MM.1S (cell line): ENCODE measurements around the gene ZNF107.
"Not testable (repeated sequence)": the region's sequence is repeated elsewhere in the genome, so short reads cannot be mapped to it uniquely, and the experiment has no call there.

ENCODE experiments used
- DNase-seq: peaks from one replicate; pipeline ENCODE4 v3.0.0-alpha.2; 2015
- H2AFZ ChIP-seq: fragments of 300-600 bp; sonication (generic); 2 replicates; pipeline ENCODE4 v1.6.0; 2016; ENCODE audit warnings: antibody characterized with exemption, low read length
- H3F3A ChIP-seq: fragments of 300-600 bp; sonication (generic); 2 replicates; pipeline ENCODE4 v1.6.1; 2016; ENCODE audit warnings: mild to moderate bottlenecking, antibody characterized with exemption, low read length, moderate library complexity, mixed read lengths; ENCODE audit not compliant: insufficient read depth
- H3K27ac ChIP-seq: fragments of 300-600 bp; sonication (generic); 2 replicates; pipeline ENCODE4 v1.5.1; 2016; ENCODE audit warnings: mild to moderate bottlenecking, low read length
- H3K27me3 ChIP-seq: fragments of 300-600 bp; sonication (generic); replicated peaks from 2 replicates; pipeline ENCODE4 v1.6.0; 2016; ENCODE audit warnings: low read length; ENCODE audit not compliant: insufficient read depth
- H3K36me3 ChIP-seq: fragments of 300-600 bp; sonication (generic); replicated peaks from 2 replicates; pipeline ENCODE4 v1.6.1; 2016; ENCODE audit warnings: mild to moderate bottlenecking, low read length, mixed read lengths; ENCODE audit not compliant: insufficient read depth
- H3K4me1 ChIP-seq: fragments of 300-600 bp; sonication (generic); 2 replicates; pipeline ENCODE4 v1.6.1; 2016; ENCODE audit warnings: low read length, mixed read lengths
- H3K4me2 ChIP-seq: fragments of 300-600 bp; sonication (generic); 2 replicates; pipeline ENCODE4 v1.6.0; 2016; ENCODE audit warnings: low read depth, low read length
- H3K4me3 ChIP-seq: fragments of 300-600 bp; sonication (generic); 2 replicates; pipeline ENCODE4 v1.5.1; 2016; ENCODE audit warnings: low read length, mixed read lengths
- H3K79me2 ChIP-seq: fragments of 300-600 bp; sonication (generic); 2 replicates; pipeline ENCODE4 v1.6.1; 2016; ENCODE audit warnings: mixed run types, low read length, mixed read lengths
- H3K9ac ChIP-seq: fragments of 300-600 bp; sonication (generic); 2 replicates; pipeline ENCODE4 v1.6.1; 2016; ENCODE audit warnings: low read length, mixed read lengths
- H3K9me2 ChIP-seq: fragments of 300-600 bp; sonication (generic); replicated peaks from 2 replicates; pipeline ENCODE4 v1.6.1; 2016; ENCODE audit warnings: mild to moderate bottlenecking, low read length, mixed read lengths; ENCODE audit not compliant: insufficient read depth
- H3K9me3 ChIP-seq: fragments of 300-600 bp; sonication (generic); replicated peaks from 2 replicates; pipeline ENCODE4 v1.6.1; 2016; ENCODE audit warnings: mild to moderate bottlenecking, low read length, mixed read lengths; ENCODE audit not compliant: insufficient read depth
- H4K20me1 ChIP-seq: fragments of 300-600 bp; sonication (generic); 2 replicates; pipeline ENCODE4 v1.6.1; 2016; ENCODE audit warnings: mild to moderate bottlenecking, low read length, moderate library complexity, mixed read lengths; ENCODE audit not compliant: insufficient read depth
- EZH2 ChIP-seq: fragments of 300-600 bp; sonication (generic); optimal IDR thresholded peaks from 2 replicates; pipeline ENCODE3; 2017; ENCODE audit warnings: low read depth, mild to moderate bottlenecking, antibody characterized with exemption, low read length, mixed read lengths
- EZH2phosphoT487 ChIP-seq: fragments of 300-600 bp; sonication (generic); IDR thresholded peaks from 2 replicates; pipeline ENCODE4 v1.6.1; 2018; ENCODE audit warnings: antibody characterized with exemption, low read length
- TF ChIP-seq, protein P1 (sequence below): fragments of 300-600 bp; sonication (generic); IDR thresholded peaks from 2 replicates; pipeline ENCODE4 v1.5.1; 2016; ENCODE audit warnings: antibody characterized with exemption, low read length, mixed read lengths

The ZNF107 gene

DNA sequence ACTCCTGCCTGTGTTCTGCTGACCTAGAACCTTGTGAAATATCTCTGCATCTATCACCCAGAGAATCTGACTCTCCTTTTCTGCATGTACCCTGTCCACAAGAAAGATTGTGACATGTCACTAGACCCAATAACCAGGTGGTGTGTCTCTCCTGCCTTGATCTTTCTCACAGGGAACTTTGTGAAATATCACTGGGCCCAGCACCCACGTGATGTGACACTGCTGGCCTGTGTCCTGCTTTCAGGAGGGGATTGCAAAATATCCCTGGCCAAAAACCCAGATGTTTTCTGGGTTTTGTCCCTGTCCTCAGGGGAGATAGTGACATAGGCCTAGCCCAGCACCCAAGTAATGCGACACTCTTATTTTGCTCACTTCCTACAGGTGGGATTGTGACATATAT lies 10.1 kb upstream of the ZNF107 start:
- Histone ChIP-seq H3K9ac (no peak overlapping the region), H3K4me3 (no peak overlapping the region), H3F3A (no peaks in the 10 kb centered on the region), H3K4me1 (no peaks in the 10 kb centered on the region), H2AFZ (no peak overlapping the region), H3K9me2 (no peaks in the 10 kb centered on the region), H3K27me3 (no peaks in the 10 kb centered on the region), H3K79me2 (no peaks in the 10 kb centered on the region), H4K20me1 (no peaks in the 10 kb centered on the region), H3K9me3 (no peaks in the 10 kb centered on the region), H3K27ac (no peak overlapping the region), H3K36me3 (no peaks in the 10 kb centered on the region), H3K4me2 (no peak overlapping the region)
- DNase-seq: no peak
- no peak for TF ChIP-seq EZH2
- no peak for TF ChIP-seq EZH2phosphoT487
- TF ChIP-seq, protein P1, sequence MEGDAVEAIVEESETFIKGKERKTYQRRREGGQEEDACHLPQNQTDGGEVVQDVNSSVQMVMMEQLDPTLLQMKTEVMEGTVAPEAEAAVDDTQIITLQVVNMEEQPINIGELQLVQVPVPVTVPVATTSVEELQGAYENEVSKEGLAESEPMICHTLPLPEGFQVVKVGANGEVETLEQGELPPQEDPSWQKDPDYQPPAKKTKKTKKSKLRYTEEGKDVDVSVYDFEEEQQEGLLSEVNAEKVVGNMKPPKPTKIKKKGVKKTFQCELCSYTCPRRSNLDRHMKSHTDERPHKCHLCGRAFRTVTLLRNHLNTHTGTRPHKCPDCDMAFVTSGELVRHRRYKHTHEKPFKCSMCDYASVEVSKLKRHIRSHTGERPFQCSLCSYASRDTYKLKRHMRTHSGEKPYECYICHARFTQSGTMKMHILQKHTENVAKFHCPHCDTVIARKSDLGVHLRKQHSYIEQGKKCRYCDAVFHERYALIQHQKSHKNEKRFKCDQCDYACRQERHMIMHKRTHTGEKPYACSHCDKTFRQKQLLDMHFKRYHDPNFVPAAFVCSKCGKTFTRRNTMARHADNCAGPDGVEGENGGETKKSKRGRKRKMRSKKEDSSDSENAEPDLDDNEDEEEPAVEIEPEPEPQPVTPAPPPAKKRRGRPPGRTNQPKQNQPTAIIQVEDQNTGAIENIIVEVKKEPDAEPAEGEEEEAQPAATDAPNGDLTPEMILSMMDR: no peak

DNA sequence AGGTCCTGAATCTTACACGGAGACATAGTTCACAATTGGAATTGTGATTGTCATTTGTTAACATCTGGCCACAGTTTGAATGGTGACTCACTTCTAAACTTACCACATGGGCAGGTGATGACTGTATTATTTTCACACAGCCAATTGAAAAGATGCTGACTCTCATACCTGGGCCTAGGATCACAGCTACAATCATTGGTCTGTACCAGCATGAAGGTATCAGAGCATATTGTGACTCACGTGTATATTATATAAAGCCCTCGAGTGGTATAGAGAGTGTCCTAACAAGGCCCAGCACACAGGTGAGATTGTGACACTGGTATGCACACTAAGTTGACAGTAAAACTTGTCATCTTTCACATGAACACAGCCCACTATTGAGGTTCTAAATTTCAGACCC lies 9.4 kb upstream of the ZNF107 start:
- Histone ChIP-seq H3K9me2 (no peaks in the 10 kb centered on the region), H3K79me2 (no peaks in the 10 kb centered on the region), H4K20me1 (no peaks in the 10 kb centered on the region), H3F3A (no peaks in the 10 kb centered on the region), H3K4me3 (no peak overlapping the region), H3K36me3 (no peaks in the 10 kb centered on the region), H3K9me3 (no peaks in the 10 kb centered on the region), H3K4me1 (no peaks in the 10 kb centered on the region), H3K9ac (no peak overlapping the region), H2AFZ (no peak overlapping the region), H3K4me2 (no peak overlapping the region), H3K27ac (no peak overlapping the region), H3K27me3 (no peaks in the 10 kb centered on the region)
- TF ChIP-seq, protein P1: no peak
- no peak for TF ChIP-seq EZH2
- no peak for DNase-seq

DNA sequence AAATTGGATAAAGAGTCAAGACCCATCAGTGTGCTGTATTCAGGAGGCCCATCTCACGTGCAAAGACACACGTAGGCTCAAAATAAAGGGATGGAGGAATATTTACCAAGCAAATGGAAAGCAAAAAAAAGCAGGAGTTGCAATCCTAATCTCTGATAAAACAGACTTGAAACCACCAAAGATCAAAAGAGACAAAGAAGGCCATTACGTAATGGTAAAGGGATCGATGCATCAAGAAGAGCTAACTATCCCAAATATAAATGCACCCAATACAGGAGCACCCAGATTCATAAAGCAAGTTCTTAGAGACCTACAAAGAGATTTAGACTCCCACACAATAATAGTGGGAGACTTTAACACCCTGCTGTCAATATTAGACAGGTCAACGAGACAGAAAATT lies 3.8 kb upstream of the ZNF107 start:
- H3K36me3 ChIP-seq, DNase-seq, H2AFZ ChIP-seq, H3K4me2 ChIP-seq, H3K27ac ChIP-seq, H3F3A ChIP-seq, H3K9me2 ChIP-seq, H3K9ac ChIP-seq, H3K27me3 ChIP-seq, H4K20me1 ChIP-seq, H3K4me1 ChIP-seq, H3K9me3 ChIP-seq, H3K4me3 ChIP-seq: not testable (repeated sequence)
- H3K79me2 ChIP-seq: peaks cover 11% of the 10 kb centered on the region

DNA sequence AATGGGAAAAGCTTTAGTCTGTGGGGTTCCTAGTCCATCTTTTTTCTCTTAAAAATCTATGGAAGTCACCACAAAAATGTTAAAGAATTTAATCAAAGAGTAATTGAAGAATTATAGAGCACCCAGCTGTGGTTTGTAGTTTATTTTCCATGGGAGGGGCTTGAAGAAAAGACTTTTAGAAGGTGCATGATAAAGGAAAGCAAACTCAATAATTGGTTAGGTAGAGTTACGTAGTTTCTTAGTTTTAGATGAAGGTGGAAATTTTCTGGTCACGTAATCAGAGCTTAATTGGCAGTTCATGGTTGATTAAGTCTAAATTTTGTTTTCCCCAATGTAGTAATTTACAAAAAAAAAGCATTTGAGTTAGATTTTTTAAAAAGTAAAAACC lies 724 bp downstream of the ZNF107 start:
- TF ChIP-seq EZH2 (no peak), EZH2phosphoT487 (no peak)
- TF ChIP-seq, protein P1: no peak
- Histone ChIP-seq H4K20me1 (no peaks in the 10 kb centered on the region), H3K9me3 (no peaks in the 10 kb centered on the region), H3F3A (no peaks in the 10 kb centered on the region), H3K4me3 (peak overlapping the region; percentile 87), H3K79me2 (peaks cover 49% of the 10 kb centered on the region), H3K27me3 (no peaks in the 10 kb centered on the region), H3K27ac (peak overlapping the region; percentile 56; the same call in 1 of the 2 replicates), H2AFZ (peak overlapping the region; percentile 87), H3K4me1 (peaks cover 9% of the 10 kb centered on the region; the same call in 1 of the 2 replicates), H3K9me2 (no peaks in the 10 kb centered on the region), H3K9ac (peak overlapping the region; percentile 81), H3K36me3 (peaks cover 4% of the 10 kb centered on the region; the same call in 1 of the 2 replicates), H3K4me2 (peak overlapping the region; percentile 87)
- no peak for DNase-seq
